Stimulated activated CD8-positive, alpha-beta memory T cell treated with anti-CD3 and anti-CD28 coated beads, Interleukin-12 subunit alpha, Interleukin-12 subunit beta, amount 100 ng/mL, for 24 hours (primary cell): ENCODE results near the gene FOXA1.

Source experiments
- DNase-seq: peaks from one replicate; pipeline ENCODE4 v3.0.0-alpha.2; 2020; ENCODE audit errors: extremely low read depth

FOXA1 gene

DNA sequence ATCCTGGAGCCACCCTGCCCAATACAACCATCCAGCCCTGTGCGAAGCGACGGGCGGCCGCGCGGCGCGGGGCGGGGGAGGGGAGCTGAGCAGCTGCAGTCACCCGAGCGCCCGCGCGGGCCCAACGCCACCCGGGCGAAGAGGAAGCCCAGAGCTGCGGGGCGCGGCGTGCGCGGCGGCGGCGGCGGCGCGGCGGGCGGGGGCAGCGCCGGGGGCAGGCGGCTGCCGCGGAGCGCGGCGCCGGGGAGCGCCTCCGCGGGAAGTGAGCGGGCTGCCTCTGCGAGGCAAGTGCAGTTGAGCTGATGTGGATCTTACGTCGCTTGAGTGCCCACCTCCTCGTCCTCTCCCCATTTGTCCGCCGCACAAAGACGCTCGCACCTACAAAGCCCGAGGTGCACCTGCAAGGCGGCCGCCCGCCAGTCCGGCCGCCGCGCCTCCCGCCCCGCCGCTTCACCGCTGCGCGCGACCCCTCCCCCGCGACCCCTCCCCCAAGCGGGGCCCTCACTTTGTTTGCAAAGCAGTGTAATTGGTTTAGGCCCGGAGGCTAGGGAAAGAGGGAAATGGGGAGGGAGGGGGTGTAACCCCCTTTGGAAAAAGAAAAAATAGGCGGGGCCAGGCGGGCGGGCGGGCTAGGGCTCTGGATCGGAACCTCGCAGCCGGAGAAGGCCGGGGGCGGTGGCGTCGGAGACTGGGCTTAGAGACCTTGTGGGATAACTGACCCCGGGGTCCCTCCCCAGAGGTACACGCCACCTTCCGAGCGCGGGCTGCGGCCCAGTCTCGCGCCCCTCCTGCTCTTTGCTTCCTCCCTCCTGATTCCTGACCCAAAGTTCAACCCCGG lies at the start of gene FOXA1, which contains the start of gene TTC6:
FOXA1 (minus strand) TSS at position 279 of the 838 bp plus-strand sequence; CDS start at position 2, 277 bp downstream.
TTC6 (plus strand) TSS at position 659 of the 838 bp plus-strand sequence. CDS start 26,436 bp downstream, outside the sequence.
- DNase-seq, result no peak

DNA sequence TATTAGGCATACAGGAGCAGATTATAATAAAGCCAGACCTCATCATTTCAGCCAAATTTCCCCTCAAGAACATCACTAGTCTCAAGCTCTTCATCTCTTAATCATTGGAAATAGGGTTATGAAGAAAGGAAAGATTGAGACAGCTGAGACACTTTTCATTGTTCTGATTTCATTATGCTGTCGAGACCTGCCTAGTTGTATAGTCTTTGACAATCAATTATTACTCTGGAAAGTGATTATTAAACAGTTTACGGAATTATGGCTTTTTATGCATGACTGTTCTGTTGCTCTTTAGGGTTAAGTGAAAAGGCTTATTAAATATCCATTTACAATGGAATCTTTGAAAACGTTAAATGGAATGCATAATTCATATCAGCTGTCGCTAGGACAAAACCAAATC lies 48.7 kb upstream of the FOXA1 start:
- DNase-seq, result no peak

DNA sequence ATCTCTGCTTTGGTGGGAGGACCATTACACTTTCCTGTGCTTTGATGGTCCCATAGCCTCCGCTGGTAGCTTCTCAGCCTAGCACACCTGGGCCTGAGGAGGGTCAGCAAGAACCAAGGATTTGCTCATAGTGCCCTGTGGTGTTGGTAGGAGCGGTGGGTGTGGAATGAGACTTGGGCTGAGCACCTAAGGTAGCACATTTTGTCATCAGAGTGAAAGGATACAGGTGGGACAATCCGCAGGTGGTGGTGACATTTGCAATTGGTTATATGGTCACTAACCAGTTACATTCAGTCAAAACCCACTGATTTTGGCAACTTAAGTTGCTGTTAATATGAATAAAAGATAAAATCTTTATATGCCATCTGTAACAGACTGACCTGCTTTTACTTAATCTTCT lies 47.1 kb upstream of the FOXA1 start:
- DNase-seq, result no peak

DNA sequence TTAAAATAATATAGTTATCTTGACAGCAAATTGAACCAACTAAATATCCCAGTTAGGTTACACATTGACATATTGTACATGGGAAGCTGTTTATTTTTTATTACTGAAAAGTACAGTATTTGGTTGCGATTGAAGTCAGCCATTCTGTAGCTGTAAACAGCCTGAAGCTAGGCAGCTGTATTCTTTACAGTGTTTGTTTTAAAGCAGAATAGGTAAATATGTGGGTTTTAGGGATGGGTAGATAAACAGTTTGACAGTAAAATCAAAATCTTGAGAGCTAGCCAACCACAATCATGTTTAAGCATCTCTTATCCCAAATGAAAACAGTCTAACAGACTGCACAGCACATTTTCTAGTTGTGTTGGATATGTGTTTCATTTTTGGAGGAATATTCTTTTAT lies 46.1 kb upstream of the FOXA1 start:
- DNase-seq, result no peak

DNA sequence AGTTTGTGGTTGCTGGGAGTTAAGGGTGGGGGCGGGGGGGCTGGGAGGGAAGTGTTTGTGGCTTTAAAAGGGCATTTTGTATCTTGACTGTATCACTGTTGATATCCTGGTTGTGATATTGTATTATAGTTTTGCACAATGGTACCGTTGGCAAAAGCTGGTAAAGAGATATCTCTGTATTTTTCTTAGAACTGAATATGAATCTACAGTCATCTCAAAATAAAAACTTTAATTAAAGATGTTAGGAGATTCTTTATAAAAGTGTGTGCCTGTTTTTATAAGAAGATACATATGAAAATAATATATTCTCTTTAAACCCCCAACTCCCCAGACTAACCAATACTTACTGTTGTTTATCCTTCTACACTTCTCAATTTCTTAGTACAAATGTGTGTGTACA lies 43.5 kb upstream of the FOXA1 start:
- DNase-seq, result no peak

DNA sequence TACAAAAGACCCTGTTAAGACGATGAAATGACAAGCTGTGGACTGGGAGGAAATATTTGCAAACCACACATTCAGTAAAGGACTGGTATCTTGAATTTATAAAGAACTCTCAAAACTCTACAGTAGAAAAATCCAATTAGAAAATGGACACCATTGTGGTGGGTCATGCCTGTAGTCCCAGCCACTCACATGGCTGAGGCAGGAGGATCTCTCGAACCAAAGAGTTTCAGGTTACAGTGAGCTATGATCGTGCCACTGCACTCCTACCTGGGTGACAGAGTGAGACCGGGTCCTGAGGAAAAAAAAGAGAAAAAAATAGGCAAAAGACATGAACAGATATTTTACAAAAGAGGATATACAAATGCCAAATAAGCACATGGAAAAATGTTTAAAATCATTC lies 42.3 kb upstream of the FOXA1 start:
- no peak for DNase-seq

DNA sequence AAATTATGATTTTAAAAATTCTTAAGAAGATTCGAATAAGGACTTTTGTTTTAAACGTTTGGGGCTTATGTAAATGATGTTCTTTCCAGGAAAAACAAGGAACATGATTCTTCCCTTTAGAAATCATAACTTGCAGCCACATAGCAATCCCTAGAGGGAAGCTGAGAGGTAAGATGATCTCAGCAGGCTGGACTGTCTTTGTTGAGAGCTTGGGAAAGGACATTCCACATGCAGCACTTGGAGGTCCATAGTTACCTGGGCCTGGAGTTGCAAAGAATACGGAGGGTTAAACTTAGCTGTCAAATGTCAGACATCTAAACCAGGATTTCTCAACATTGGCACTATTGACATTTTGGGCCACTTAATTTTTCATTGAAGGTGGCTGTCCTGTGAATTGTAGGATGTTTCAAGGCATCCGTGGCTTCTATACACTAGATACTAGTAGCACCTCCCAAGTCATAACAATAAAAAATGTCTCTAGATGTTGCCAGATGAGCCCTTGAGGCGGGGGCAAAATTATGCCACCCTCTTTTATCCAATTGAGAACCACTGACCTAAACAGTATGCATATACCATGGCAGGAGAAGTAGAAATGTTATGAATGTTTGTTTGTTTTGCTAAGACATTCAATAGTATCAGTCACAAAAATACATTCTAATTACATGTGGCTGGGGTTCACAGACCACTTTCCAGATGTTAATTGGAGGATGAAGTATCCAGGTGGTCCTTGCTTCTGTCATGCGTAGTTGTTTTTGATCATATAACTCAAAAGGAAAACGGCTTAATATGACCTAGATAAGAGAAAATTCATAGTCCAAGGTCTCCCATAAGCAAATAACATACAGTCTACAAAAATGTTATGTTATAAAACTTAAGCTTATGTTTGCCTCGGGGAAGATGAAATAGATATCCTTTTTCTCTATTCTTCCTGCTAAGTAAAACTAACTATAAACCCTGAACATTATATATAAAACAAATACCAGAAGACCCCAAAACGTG lies 30.8 kb upstream of the FOXA1 start:
- no peak for DNase-seq

DNA sequence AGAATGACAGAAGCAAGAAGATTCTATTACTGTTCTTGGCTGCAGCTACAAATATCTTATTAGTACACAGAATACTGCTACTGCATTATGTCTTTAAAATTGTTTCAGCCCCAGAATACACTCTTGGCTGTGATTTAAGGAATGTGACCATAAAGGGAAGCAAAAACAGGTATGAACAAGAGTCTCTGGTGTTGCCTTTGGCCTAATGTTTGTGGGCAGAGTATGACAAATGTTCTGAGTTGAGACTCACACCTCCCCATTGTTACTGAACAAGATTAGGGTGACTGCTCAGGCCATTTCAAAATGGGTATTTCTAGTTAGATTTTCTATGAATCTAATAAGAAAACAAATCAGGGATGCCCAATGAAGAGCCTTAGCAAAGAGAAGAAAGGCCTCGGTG lies 28.9 kb upstream of the FOXA1 start:
- DNase-seq, result no peak

DNA sequence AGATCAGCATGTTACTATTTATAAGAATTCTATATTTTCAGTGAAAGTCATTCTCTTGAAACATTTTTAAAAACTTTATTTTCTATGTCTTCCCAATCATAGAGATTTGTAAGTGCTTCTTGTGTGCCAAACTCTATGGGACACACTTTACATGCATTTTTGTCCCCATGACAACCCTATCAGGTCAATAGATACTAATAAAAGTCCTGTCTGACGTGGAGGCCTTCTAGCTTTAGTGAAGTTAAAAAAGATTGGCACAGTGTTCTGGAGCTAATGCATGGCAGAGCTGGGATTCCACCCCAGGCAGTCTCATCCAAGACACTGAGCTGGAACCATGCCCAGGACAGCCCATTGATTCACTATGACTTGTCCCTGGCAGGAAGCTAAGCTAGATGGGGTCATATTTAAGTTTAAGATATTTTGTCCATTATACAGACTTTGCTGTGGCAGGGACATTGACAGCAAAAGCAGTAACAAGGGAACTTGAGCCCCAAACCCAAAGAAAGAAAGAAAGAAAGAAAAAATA lies 28.4 kb upstream of the FOXA1 start:
- DNase-seq, result no peak

DNA sequence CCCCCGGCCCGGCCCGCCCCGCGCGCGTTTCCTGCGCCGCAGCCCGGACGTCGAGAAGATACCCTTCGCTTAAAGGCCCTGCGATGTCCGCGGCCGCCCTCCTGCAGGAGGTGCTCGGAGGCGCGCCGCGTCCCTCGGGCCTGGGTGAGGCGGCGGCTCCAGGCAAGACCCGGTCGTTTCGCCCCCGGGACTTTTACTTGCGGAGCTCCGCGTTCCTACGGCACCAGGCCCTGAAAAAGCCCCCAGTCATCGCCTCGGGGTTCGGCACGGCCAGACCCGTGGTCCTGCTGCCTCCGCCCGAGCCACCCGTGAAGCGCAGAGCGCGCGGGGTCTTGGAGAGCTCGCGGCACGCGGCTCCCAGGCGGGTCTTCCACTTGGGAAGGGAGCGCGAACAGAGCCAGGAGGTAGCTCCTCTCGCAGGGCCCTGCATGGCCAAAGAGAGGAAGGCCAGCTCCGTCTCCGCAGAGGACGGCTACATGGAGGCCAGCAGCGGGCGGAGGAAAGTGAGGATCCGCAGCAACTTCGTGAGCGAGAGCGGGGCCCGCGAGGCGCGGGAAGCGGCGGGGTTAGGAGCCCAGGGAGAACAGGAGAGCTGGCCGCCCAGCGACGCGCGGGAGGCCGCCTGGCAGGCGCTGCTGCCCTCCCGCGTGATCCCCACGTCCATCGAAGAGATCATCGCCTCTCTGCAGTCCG lies 27.3 kb upstream of the FOXA1 start:
- no peak for DNase-seq

DNA sequence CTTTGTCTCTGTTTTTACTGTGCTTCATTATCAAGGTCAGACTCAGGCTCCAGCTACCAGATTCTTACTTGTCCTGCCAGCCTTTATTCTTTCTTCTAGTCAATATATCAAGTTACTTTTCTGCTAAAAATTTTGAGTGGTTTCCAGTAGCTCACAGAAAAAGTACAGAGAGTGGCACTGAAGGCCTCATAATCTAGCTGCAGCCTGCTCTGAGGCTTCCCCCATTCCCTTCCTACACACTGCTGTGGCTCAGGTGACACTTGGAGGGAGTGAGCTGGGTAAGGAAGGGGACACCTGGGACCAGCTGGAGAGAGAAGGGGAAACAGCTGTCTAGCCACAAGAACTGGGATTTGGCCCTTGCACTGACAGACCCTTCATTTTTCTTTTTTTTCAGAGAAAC lies 25.8 kb upstream of the FOXA1 start:
- no peak for DNase-seq

DNA sequence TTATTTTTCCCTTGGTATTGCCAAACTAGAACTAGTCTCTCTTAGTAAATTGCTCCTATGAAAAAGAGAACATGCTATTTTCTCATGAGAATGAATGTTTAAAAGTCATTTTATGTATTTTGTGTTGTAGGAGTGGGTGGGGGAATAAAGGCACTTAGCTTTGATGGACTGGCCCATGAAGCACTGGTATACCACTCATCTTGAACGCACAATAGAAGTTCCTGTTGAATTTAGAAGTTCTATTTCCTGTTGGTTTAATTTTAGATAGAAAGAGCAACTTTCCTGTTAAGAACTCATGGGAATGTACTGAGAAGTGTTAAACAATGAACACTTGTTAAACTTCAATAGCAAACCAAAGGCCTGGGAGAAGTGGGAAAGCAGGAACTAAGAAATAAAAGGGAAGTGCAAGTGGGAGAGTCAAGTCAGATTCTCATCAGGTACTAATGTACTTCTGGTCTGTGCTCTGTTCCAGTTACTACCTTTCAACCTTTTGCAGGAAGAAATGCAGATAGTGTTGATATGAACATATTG lies 23.5 kb upstream of the FOXA1 start:
- DNase-seq, result no peak

DNA sequence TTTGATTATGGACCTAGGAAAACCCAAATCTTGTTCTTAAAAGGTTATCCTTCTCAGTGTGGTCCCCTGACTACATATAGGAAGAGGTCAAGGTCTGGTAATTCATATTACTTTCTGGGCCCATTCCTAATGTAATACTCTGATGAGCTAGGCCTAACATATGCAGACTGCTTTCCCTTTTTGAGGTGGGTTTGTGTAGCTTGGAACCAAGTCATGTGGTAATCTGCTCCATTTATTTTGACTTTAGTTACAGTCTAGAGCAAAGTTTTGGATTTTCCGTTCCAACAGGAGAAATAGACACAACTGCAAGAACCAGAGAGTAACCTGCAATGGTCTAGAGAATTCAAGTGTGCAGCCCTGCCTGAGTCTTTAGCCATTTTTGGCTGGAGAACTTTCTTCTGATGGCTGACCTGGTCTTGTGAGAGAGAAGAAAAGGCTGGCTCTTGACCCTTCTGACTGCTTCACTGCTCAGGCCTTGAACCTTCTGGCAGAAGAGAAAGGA lies 22.9 kb upstream of the FOXA1 start:
- DNase-seq, result no peak

DNA sequence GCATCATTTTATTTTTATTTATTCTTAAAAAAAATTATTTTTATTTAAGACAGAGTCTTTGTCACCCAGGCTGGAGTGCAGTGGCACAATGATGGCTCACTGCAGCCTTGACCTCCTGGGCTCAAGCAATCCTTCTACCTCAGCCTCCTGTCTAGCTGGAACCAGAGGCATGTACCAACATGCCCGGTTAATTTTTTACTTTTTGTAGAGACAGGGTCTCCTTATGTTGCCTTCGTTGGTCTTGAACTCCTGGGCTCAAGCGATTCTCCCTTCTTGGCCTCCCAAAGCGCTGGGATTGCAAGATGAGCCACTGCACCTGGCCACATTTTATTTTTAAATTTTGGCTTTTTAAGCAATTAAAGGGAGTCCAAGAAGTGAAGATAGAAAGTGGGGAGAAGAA lies 21.8 kb upstream of the FOXA1 start:
- no peak for DNase-seq

DNA sequence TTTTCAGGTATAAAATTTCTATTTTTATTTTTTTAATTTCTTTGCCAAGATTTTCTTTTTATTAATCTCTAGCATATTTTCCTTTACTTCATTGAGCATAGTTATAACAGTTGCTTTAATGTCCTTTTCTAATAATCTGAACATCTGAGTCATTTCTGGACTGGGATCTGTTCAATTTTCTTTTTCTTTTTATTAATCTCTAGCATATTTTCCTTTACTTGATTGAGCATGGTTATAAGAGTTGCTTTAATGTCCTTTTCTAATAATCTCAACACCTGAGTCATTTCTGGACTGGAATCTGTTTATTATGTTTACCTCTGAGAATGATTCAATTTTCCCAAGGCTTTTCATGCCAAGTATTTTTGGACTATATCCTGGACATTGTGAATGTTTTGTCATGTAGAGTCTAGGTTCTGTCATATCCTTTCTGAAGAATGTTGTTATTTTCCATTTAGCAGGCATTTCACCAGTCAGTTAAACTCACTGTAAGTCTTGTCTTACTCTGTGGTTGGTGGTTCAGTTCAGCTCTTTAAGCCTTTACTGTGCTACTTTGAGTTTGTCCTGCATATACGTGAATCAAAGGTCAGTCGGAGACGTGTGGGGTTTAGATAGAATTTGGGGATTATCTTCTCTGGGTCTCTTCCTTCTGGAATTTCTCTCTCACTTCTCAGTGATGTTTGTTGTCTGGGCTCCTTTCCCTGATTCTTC lies 20.7 kb upstream of the FOXA1 start:
- no peak for DNase-seq

DNA sequence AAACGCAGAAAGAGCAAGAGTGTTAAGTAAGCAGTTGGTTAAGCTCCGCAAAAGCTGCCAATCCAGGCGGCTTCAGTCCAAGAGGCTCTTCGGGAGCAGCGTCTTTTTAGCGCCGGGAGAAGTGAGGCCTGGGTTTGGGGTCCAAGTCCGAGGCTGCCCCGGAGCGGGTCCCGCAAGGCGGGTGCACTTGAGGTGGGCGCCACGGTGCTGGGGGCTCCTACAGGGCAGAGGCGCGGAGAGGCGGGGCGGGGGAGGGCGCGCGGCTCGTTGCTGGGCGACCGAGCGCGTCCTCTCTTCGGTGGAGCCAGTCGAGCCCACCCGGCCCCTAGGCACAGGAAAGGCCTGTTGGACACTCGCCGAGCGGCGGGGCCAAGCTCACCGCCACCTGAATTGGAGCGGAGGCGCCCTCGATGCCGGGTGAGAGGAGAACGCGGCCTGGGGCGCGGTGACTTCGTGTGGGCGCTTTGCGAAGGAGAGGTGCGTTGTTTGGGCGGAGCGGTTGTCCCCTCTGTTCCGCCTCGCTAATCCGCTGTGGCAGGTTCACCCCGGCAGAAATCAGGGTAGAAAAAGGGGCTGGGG lies 16.0 kb upstream of the FOXA1 start:
- no peak for DNase-seq

DNA sequence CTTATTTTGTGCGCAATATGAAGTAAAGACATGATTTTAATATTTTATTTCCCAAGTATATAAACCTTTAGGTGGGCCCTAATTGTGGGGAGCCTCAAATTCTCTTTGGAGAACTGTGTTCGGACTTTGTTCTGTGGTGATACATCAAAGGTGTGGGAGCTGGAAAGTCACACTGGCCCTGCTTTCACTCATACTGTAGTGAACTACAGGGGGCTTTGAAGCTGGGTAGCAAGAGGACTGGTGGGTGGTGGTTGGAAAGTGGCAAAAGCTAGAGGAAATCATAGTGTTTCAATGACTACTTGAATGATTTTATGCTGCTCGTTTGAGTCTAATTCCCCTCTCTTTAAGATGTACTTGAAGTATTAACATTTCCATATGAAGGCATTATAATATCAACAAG lies 13.6 kb upstream of the FOXA1 start:
- no peak for DNase-seq

DNA sequence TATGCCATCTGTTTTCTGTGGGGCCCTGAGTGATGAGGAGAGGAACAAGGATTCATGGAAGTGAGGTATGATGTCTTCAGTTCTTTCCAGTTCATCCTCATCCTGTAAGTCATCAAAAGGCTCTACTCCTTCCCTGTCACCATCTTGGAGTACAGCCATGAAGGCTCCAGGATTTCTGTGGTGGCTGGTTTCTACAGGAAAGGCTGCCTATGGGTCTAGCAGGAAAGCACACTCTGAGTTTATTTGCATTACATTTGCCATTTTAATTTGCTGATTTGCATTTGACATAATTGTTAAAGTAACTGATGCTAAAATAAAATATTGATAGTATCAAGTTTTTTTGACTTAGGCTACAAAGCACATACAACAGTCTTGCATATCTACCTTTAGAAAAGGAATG lies 11.6 kb upstream of the FOXA1 start:
- DNase-seq, result no peak

DNA sequence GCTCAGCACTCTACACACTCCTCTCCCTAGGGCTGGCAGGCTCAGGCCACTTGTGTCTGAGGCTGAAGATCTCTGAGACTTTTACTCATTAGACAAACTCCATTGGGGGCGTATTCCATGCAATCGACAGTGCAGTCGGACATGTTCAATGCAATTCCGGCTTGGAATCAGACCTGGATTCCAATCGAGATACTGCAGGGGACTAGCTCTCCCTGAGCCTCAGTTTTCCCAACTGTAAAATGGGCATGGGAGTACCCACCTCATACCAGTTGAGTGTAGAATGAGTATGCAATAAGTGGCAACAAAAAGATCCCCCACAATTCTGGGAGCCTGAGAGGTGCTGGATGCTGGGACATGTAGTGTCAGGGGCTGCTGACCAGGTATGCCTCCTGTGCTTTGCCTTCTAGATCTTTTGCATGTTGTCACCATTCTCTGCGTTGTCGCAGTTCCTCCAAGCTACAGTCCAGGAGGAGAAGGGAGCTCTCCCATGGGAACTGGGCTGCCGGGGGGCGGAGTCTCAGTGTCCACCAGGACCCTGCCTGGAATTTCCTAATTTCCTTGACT lies 8.7 kb upstream of the FOXA1 start:
- no peak for DNase-seq
